GM12878 (cell line): ENCODE data around the gene MIA. TPM values are rescaled to one million over a fixed set of nuclear protein-coding genes. Genes with fewer than 3 reads are reported as not detected.
A peak's percentile ranks its signal among the peaks of the same experiment; 100 is the strongest.
"Not testable (repeated sequence)": the region's sequence is repeated elsewhere in the genome, so short reads cannot be mapped to it uniquely, and the experiment has no call there.

Experiments
- ATAC-seq: fragments of 200-7000 bp; cut with Tn5 transposase; 3 replicates; pipeline ENCODE4 v1.9.1; 2020; ENCODE audit warnings: mild to moderate bottlenecking, moderate library complexity
- BruUV-seq: library from RNA; stranded (reverse); fragments of 400-500 nt; replicated peaks from 2 replicates; lab custom pipeline; 2021; lab: Mats Ljungman, UMichigan
- CTCF ChIA-PET: fragments of 300-600 bp; sonication (Branson Sonifier 250); formaldehyde crosslinking; extraction: SDS; loops from one replicate; lab custom pipeline; 2021; ENCODE audit warnings: inconsistent platforms; lab: Yijun Ruan, JAX
- POLR2A ChIA-PET: fragments of 350-600 bp; formaldehyde crosslinking; extraction: SDS; loops from one replicate; lab custom pipeline; 2021; ENCODE audit warnings: inconsistent platforms; lab: Charles Lee
- RAD21 ChIA-PET: fragments of 300-600 bp; sonication (Branson Sonifier 250); formaldehyde crosslinking; loops from one replicate; lab custom pipeline; 2023; ENCODE audit warnings: antibody characterized with exemption; ENCODE audit not compliant: unreplicated experiment; lab: Charles Lee
- SMC1A ChIA-PET: fragments of 300-600 bp; sonication (Branson Sonifier 250); formaldehyde crosslinking; loops from one replicate; lab custom pipeline; 2023; ENCODE audit not compliant: unreplicated experiment, uncharacterized antibody; lab: Charles Lee
- DNase-seq: peaks from one replicate; pipeline ENCODE4 v3.0.0-alpha.2; 2011; ENCODE audit warnings: low read depth, low spot score
- FAIRE-seq: peaks from 3 replicates; lab custom pipeline; 2011; peaks lifted over from hg19 to GRCh38; lab: Jason Lieb, UNC
- H2AFZ ChIP-seq: 2 replicates; pipeline ENCODE4 v1.6.0; 2011; ENCODE audit warnings: low read depth, low read length, control low read depth; ENCODE audit not compliant: control insufficient read depth
- H3K27ac ChIP-seq: 2 replicates; pipeline ENCODE4 v1.5.1; 2011; ENCODE audit warnings: control low read depth; ENCODE audit not compliant: control insufficient read depth, insufficient read depth
- H3K27me3 ChIP-seq, 2 experiments: replicated peaks in 1 of 2; 2 replicates each; pipeline versions ENCODE4 v1.6.0 to v1.6.1; 2011; ENCODE audit warnings: low read length in 1 of 2; ENCODE audit not compliant: control insufficient read depth in 2 of 2, insufficient read depth in 2 of 2
- H3K36me3 ChIP-seq, 2 experiments: 2 replicates each; pipeline ENCODE4 v1.5.1; 2011; ENCODE audit warnings: low read length in 1 of 2; ENCODE audit not compliant: control insufficient read depth in 2 of 2, insufficient read depth in 2 of 2
- H3K4me1 ChIP-seq: 2 replicates; pipeline ENCODE4 v1.6.1; 2011; ENCODE audit warnings: mild to moderate bottlenecking, low read length, moderate library complexity, mixed read lengths; ENCODE audit not compliant: control insufficient read depth, insufficient read depth
- H3K4me2 ChIP-seq: 2 replicates; pipeline ENCODE4 v1.6.0; 2011; ENCODE audit warnings: control low read depth; ENCODE audit not compliant: control insufficient read depth, insufficient read depth
- H3K4me3 ChIP-seq: fragments of 200-600 bp; sonication (generic); 2 replicates; pipeline ENCODE4 v1.5.1; 2016
- H3K79me2 ChIP-seq: 2 replicates; pipeline ENCODE4 v1.6.0; 2011; ENCODE audit warnings: low read length; ENCODE audit not compliant: control insufficient read depth, insufficient read depth
- H3K9ac ChIP-seq: 2 replicates; pipeline ENCODE4 v1.8.0; 2011; ENCODE audit warnings: low read length, control low read depth, mixed read lengths; ENCODE audit not compliant: control insufficient read depth, insufficient read depth
- H3K9me3 ChIP-seq: replicated peaks from 3 replicates; pipeline ENCODE4 v1.5.1; 2011; ENCODE audit warnings: mild to moderate bottlenecking, low read length; ENCODE audit not compliant: control insufficient read depth, insufficient read depth
- H4K20me1 ChIP-seq: 2 replicates; pipeline ENCODE4 v1.6.0; 2011; ENCODE audit not compliant: control insufficient read depth, insufficient read depth
- CEBPB ChIP-seq, 2 experiments: fragments of 150-350 bp in 1 of 2; IDR thresholded peaks; 2 replicates each; pipeline ENCODE4 v1.6.1; 2012 to 2014; ENCODE audit warnings: low read depth in 2 of 2, low read length in 2 of 2, borderline replicate concordance in 1 of 2, inconsistent platforms in 1 of 2
- NR2C2 ChIP-seq: IDR thresholded peaks from 2 replicates; pipeline ENCODE4 v1.6.1; 2011; ENCODE audit warnings: borderline replicate concordance, low read depth; ENCODE audit not compliant: control insufficient read depth, insufficient read length
- POLR2AphosphoS5 ChIP-seq: IDR thresholded peaks from 2 replicates; pipeline ENCODE4 v1.6.1; 2011; ENCODE audit warnings: mild to moderate bottlenecking, low read length, inconsistent platforms
- ZBED1 ChIP-seq: IDR thresholded peaks from 2 replicates; pipeline ENCODE4 v1.6.1; 2016; ENCODE audit warnings: borderline replicate concordance
- WGBS: methylation state at CpG from one replicate; pipeline ENCODE4 v1.1.6; 2016; ENCODE audit warnings: low lambda C conversion rate; ENCODE audit not compliant: insufficient replicate concordance, insufficient coverage; ENCODE audit errors: missing lambda C conversion rate; 5-methylcytosine and 5-hydroxymethylcytosine counted together
- in situ Hi-C: fragments of 300-500 bp; cut with MboI; formaldehyde crosslinking; loops from 9 replicates; pipeline ENCODE4 v1.14.3; 2018; ENCODE audit warnings: mixed read lengths
- intact Hi-C: fragments of 100-400 bp; cut with micrococcal nuclease; formaldehyde crosslinking; loops from one replicate; pipeline ENCODE4 v1.14.2; 2022; ENCODE audit not compliant: unreplicated experiment
- polyA plus RNA-seq, 11 experiments: library from polyadenylated mRNA; depleted of rRNA in 4 of 11; unstranded in 6 of 11; stranded (reverse) in 5 of 11; fragments of >200 nt; fragmentation: Nextera tagmentation in 4 of 11; fragmentation: Illumina TruSeq in 1 of 11; extraction: Ambion mirVana in 4 of 11; extraction: Trizol in 1 of 11; gene quantifications; 1 replicate in 1 of 11; 2 replicates in 10 of 11; pipeline versions ENCODE4 v1.2.1 to v1.2.3, GENCODE V29; 2011 to 2016; ENCODE audit warnings: inconsistent platforms in 2 of 11, missing spikeins in 2 of 11, low read depth in 1 of 11
- total RNA-seq, 4 experiments: library from RNA; depleted of rRNA in 3 of 4; stranded (reverse); fragments of >200 nt in 3 of 4; fragmentation: Illumina TruSeq in 1 of 4; extraction: Trizol in 1 of 4; gene quantifications; 2 replicates each; pipeline versions ENCODE4 v1.2.1 to v1.2.3, GENCODE V29; 2013 to 2021

The MIA gene
- total and polyA plus RNA-seq, 10 of the 15 experiments (the other 5 are each of a cell fraction or from before 2014, with no cell fraction given) = 0.16 to 2.7 (median 1.4) TPM; not detected in 3

- H3K27ac ChIP-seq, FAIRE-seq, H3K9me3 ChIP-seq, H3K27me3 ChIP-seq, H3K9ac ChIP-seq, H3K79me2 ChIP-seq, CTCF ChIA-PET, H2AFZ ChIP-seq, ATAC-seq, POLR2A ChIA-PET, BruUV-seq, RAD21 ChIA-PET, SMC1A ChIA-PET, intact Hi-C loops, DNase-seq, H4K20me1 ChIP-seq, H3K4me3 ChIP-seq, in situ Hi-C loops, H3K4me2 ChIP-seq, H3K4me1 ChIP-seq: not testable (repeated sequence)
- 0 out of 2 replicates have a peak, but pooled peaks have one; percentile 1 for TF ChIP-seq ZBED1
- 95% methylated on average over 13 of the region's 13 CpGs for WGBS
- peaks cover 36 to 40% of the 10 kb centered on the region in 2 experiments; a peak in 3 of 4 replicates for H3K36me3 ChIP-seq
Observed at GRCh38 chr19:40766385-40766784, 8.9 kb upstream of the MIA start.

- CTCF ChIA-PET = no interaction called here
- POLR2A ChIA-PET = no interaction called here
- in situ Hi-C loops = no loop called here
- Histone ChIP-seq H3K4me3 (no peak overlapping the region), H4K20me1 (no peaks in the 10 kb centered on the region), H3K27me3 (no peaks in the 10 kb centered on the region), H2AFZ (no peak overlapping the region), H3K4me1 (no peaks in the 10 kb centered on the region), H3K36me3 (peaks cover 15 to 16% of the 10 kb centered on the region in 2 experiments; a peak in 3 of 4 replicates), H3K9me3 (peaks cover 2% of the 10 kb centered on the region), H3K27ac (no peak overlapping the region), H3K79me2 (no peaks in the 10 kb centered on the region), H3K4me2 (no peak overlapping the region), H3K9ac (no peak overlapping the region)
- intact Hi-C loops = no loop called here
- WGBS = 65% methylated on average over 5 of the region's 5 CpGs
- ATAC-seq (no peak), DNase-seq (no peak), FAIRE-seq (no peak)
- SMC1A ChIA-PET = interaction anchor here (2.3 to 11.2 kb wide), 2 partner anchors 9 to 16 kb away, joined by 5 to 256 read pairs; partner anchors contain the start of genes ACTMAP, RAB4B and SNRPA
- RAD21 ChIA-PET = no interaction called here
- BruUV-seq = no TSS peak
- TF ChIP-seq NR2C2 (no peak), CEBPB (IDR thresholded peaks at IDR 0.05; ENCODE audit: borderline replicate concordance in 1 of 2, low read depth in 2 of 2, low read length in 2 of 2) (no peak), POLR2AphosphoS5 (no peak)
Observed at GRCh38 chr19:40768869-40769268, 6.5 kb upstream of the MIA start.
